HCT116 (cell line): ENCODE data around the gene SLC16A4.

Experiments used
- CTCF ChIP-seq, 3 experiments: fragments of 200-600 bp in 1 of 3; sonication (generic) in 1 of 3; IDR thresholded peaks in 2 of 3; conservative IDR thresholded peaks in 1 of 3; 2 replicates each; pipeline ENCODE4 v1.5.1; 2012 to 2017; ENCODE audit warnings: low read depth in 2 of 3, low read length in 2 of 3, antibody characterized with exemption in 1 of 3, borderline replicate concordance in 1 of 3, control low read depth in 1 of 3, mild to moderate bottlenecking in 1 of 3, mixed read lengths in 1 of 3, mixed run types in 1 of 3, moderate library complexity in 1 of 3; ENCODE audit not compliant: insufficient read depth in 1 of 3
- EZH2 ChIP-seq: fragments of 200-600 bp; sonication (generic); IDR thresholded peaks from 2 replicates; pipeline ENCODE4 v1.6.1; 2017; ENCODE audit warnings: antibody characterized with exemption, mixed run types
- MAX ChIP-seq: IDR thresholded peaks from 2 replicates; pipeline ENCODE4 v1.6.1; 2012
- POLR2AphosphoS5 ChIP-seq: IDR thresholded peaks from 2 replicates; pipeline ENCODE4 v1.6.1; 2011; ENCODE audit warnings: mild to moderate bottlenecking, low read depth, low read length, moderate library complexity
- TF ChIP-seq, protein P1 (sequence below): IDR thresholded peaks from 2 replicates; pipeline ENCODE4 v1.6.1; 2012; ENCODE audit warnings: low read depth
- TF ChIP-seq, protein P2 (sequence below): IDR thresholded peaks from 2 replicates; pipeline ENCODE4 v1.6.1; 2011; ENCODE audit warnings: mild to moderate bottlenecking, low read length, moderate library complexity; ENCODE audit not compliant: insufficient replicate concordance; ENCODE audit errors: extremely low read depth

DNA sequence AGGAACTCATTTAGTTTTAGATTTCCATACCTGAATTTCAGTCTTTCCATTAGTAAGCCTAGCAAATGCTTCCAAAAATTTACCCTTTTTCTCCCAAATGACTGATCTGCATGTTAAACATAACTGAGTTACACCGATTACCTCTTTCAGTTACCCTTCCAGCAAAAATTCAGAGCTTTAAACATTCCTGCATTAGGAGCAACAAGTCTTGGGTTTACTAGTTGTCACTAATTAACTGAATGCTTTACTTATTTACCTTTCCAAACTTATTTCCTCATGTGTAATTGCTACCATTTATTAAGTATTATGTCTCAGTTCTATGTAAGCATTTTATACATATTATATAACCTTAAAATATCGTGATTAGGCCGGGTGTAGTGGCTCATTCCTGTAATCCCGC, 13.6 kb upstream of the SLC16A4 start:
- TF ChIP-seq, protein P1, sequence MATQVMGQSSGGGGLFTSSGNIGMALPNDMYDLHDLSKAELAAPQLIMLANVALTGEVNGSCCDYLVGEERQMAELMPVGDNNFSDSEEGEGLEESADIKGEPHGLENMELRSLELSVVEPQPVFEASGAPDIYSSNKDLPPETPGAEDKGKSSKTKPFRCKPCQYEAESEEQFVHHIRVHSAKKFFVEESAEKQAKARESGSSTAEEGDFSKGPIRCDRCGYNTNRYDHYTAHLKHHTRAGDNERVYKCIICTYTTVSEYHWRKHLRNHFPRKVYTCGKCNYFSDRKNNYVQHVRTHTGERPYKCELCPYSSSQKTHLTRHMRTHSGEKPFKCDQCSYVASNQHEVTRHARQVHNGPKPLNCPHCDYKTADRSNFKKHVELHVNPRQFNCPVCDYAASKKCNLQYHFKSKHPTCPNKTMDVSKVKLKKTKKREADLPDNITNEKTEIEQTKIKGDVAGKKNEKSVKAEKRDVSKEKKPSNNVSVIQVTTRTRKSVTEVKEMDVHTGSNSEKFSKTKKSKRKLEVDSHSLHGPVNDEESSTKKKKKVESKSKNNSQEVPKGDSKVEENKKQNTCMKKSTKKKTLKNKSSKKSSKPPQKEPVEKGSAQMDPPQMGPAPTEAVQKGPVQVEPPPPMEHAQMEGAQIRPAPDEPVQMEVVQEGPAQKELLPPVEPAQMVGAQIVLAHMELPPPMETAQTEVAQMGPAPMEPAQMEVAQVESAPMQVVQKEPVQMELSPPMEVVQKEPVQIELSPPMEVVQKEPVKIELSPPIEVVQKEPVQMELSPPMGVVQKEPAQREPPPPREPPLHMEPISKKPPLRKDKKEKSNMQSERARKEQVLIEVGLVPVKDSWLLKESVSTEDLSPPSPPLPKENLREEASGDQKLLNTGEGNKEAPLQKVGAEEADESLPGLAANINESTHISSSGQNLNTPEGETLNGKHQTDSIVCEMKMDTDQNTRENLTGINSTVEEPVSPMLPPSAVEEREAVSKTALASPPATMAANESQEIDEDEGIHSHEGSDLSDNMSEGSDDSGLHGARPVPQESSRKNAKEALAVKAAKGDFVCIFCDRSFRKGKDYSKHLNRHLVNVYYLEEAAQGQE = no peak
- TF ChIP-seq CTCF (IDR thresholded peaks at IDR 0.05 in 2 of 3, conservative IDR thresholded peaks at IDR 0.05 in 1 of 3; ENCODE audit: borderline replicate concordance in 1 of 3, insufficient read depth in 1 of 3, low read depth in 2 of 3, low read length in 2 of 3) (no peak), EZH2 (no peak), MAX (no peak), POLR2AphosphoS5 (no peak)
- TF ChIP-seq, protein P2, sequence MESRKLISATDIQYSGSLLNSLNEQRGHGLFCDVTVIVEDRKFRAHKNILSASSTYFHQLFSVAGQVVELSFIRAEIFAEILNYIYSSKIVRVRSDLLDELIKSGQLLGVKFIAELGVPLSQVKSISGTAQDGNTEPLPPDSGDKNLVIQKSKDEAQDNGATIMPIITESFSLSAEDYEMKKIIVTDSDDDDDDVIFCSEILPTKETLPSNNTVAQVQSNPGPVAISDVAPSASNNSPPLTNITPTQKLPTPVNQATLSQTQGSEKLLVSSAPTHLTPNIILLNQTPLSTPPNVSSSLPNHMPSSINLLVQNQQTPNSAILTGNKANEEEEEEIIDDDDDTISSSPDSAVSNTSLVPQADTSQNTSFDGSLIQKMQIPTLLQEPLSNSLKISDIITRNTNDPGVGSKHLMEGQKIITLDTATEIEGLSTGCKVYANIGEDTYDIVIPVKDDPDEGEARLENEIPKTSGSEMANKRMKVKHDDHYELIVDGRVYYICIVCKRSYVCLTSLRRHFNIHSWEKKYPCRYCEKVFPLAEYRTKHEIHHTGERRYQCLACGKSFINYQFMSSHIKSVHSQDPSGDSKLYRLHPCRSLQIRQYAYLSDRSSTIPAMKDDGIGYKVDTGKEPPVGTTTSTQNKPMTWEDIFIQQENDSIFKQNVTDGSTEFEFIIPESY = no peak
